BJ (cell line): ENCODE results near the gene KCNK5. TPM values are rescaled to one million over a fixed set of nuclear protein-coding genes. Genes with fewer than 3 reads are reported as not detected.

ENCODE experiments used
- CTCF ChIA-PET: fragments of 350-600 bp; formaldehyde crosslinking; extraction: SDS; loops from one replicate; lab custom pipeline; 2021; ENCODE audit warnings: antibody characterized with exemption, inconsistent platforms; lab: Yijun Ruan, JAX
- POLR2A ChIA-PET: fragments of 300-600 bp; sonication (Branson Sonifier 250); formaldehyde crosslinking; extraction: SDS; loops from one replicate; lab custom pipeline; 2021; ENCODE audit warnings: antibody characterized with exemption; lab: Charles Lee
- DNase-seq: peaks from one replicate; pipeline ENCODE4 v3.0.0-alpha.2; 2011; ENCODE audit warnings: low read depth
- H3K27me3 ChIP-seq: 2 replicates; pipeline ENCODE4 v1.6.0; 2011; ENCODE audit warnings: low read length; ENCODE audit not compliant: control insufficient read depth, insufficient read depth
- H3K36me3 ChIP-seq: 2 replicates; pipeline ENCODE4 v1.5.1; 2011; ENCODE audit warnings: low read length; ENCODE audit not compliant: control insufficient read depth, insufficient read depth
- H3K4me3 ChIP-seq: 2 replicates; pipeline ENCODE4 v1.5.1; 2011; ENCODE audit warnings: low read depth, mild to moderate bottlenecking, control low read depth, low read length
- polyA plus RNA-seq: library from polyadenylated mRNA; depleted of rRNA; stranded (reverse); fragments of >200 nt; gene quantifications from 2 replicates; pipeline ENCODE4 v1.2.3, GENCODE V29; 2011; rRNA removed
- TF ChIP-seq, protein P1 (sequence below): IDR thresholded peaks from 2 replicates; pipeline ENCODE4 v1.5.1; 2011; ENCODE audit warnings: low read depth, mild to moderate bottlenecking, control low read depth, inconsistent platforms, low read length, moderate library complexity; ENCODE audit not compliant: insufficient read depth

Gene KCNK5
- polyA plus RNA-seq, 1 experiment = not detected

- no peak for DNase-seq
- no peaks in the 10 kb centered on the region; the same call in 1 of the 2 replicates for H3K27me3 ChIP-seq
- ChIA-PET POLR2A (no interaction called here), CTCF (no interaction called here)
- TF ChIP-seq, protein P1, sequence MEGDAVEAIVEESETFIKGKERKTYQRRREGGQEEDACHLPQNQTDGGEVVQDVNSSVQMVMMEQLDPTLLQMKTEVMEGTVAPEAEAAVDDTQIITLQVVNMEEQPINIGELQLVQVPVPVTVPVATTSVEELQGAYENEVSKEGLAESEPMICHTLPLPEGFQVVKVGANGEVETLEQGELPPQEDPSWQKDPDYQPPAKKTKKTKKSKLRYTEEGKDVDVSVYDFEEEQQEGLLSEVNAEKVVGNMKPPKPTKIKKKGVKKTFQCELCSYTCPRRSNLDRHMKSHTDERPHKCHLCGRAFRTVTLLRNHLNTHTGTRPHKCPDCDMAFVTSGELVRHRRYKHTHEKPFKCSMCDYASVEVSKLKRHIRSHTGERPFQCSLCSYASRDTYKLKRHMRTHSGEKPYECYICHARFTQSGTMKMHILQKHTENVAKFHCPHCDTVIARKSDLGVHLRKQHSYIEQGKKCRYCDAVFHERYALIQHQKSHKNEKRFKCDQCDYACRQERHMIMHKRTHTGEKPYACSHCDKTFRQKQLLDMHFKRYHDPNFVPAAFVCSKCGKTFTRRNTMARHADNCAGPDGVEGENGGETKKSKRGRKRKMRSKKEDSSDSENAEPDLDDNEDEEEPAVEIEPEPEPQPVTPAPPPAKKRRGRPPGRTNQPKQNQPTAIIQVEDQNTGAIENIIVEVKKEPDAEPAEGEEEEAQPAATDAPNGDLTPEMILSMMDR = no peak
- no peaks in the 10 kb centered on the region for H3K36me3 ChIP-seq
- H3K4me3 ChIP-seq = no peak overlapping the region
These were observed 84.6 kb downstream of the KCNK5 start for GRCh38 chr6:39144481-39145173.

DNA sequence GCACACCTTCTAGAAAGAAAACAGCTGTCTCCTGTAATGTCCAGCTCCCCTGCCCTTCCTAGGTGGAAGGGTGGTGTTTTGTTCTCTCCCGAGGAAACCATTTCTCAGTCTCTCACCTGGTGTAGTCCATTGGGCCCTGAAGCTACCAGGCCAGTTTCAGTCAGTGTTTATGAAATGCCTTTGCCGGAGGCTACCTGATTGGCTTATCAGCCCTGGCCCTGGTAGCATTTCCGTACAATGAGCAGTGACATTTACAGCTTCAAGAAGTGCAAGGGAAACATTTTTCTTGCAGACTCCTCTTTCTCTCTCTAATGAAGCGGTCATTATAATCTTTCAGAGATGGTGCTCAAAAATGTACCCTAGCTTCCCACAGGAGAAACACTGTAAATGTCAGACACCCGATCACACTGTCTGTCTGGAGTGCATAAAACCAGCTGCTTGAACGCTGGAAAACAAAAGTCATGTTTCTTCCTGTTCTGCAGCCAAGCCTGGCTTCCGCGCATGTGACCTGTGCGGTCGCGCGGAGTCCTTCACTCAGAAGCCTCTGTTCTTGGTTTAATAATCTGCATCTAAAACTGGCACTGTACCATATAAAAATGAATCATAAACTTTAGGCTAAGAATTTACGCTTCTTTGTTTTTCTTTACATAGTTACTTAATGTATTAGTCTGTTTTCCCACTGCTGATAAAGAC lies 85.9 kb downstream of the KCNK5 start:
- TF ChIP-seq, protein P1 = no peak
- ChIA-PET CTCF (no interaction called here), POLR2A (no interaction called here)
- no peak for DNase-seq
- H3K4me3 ChIP-seq = no peak overlapping the region
- H3K27me3 ChIP-seq = no peaks in the 10 kb centered on the region
- no peaks in the 10 kb centered on the region for H3K36me3 ChIP-seq

- Histone ChIP-seq H3K4me3 (no peak overlapping the region), H3K27me3 (no peaks in the 10 kb centered on the region), H3K36me3 (no peaks in the 10 kb centered on the region)
- DNase-seq = no peak
- TF ChIP-seq, protein P1 = no peak
- ChIA-PET POLR2A (no interaction called here), CTCF (interaction anchor here (1.0 kb wide), 1 partner anchor 14 kb away, joined by 3 read pairs; no protein-coding TSS in a partner anchor)
These were observed 88.6 kb downstream of the KCNK5 start for GRCh38 chr6:39140556-39141167.

Other genes with a start within 250 kb of the KCNK5 start
- gene GLP1R, start 180.7 kb downstream of the KCNK5 start, polyA plus RNA-seq = not detected in 2 replicates
- 9.7 and 11.9 TPM in 2 replicates for gene SAYSD1, start 114.3 kb downstream of the KCNK5 start, polyA plus RNA-seq
- not detected in 2 replicates for gene KCNK17, start 84.9 kb upstream of the KCNK5 start, polyA plus RNA-seq
- not detected in 2 replicates for gene KCNK16, start 93.2 kb upstream of the KCNK5 start, polyA plus RNA-seq